ENCODE results near the gene ADCY9. TPM values are rescaled to one million over a fixed set of nuclear protein-coding genes. Genes with fewer than 3 reads are reported as not detected.
A peak's percentile ranks its signal among the peaks of the same experiment; 100 is the strongest.

Gene ADCY9
- total RNA-seq, 1 donor from 2014 or later = 43.2 TPM

- DNase-seq = no peak
- intact Hi-C loops (cut with DNase I) = no loop called here
Observed at GRCh38 chr16:4071686-4072561, 44.3 kb downstream of the ADCY9 start.

GRCh38 chr16:4070936-4071335 lies 45.3 kb downstream of the ADCY9 start:
- peaks cover 11% of the 10 kb centered on the region for H3K4me1 ChIP-seq
- H3K27me3 ChIP-seq (ENCODE audit: low read depth) = no peaks in the 10 kb centered on the region
- no peak overlapping the region for H3K27ac ChIP-seq
- DNase-seq = no peak
- TF ChIP-seq CTCF (IDR thresholded peaks at IDR 0.05) = no peak
- intact Hi-C loops (cut with DNase I) = no loop called here
- no peak overlapping the region for H3K4me3 ChIP-seq
- no peaks in the 10 kb centered on the region for H3K36me3 ChIP-seq
- ATAC-seq = no peak
- no peaks in the 10 kb centered on the region for H3K9me3 ChIP-seq

More at GRCh38 chr16:4071686-4072561, 44.3 kb downstream of the ADCY9 start:
- no peaks in the 10 kb centered on the region for H3K9me3 ChIP-seq
- H3K4me1 ChIP-seq = peaks cover 10% of the 10 kb centered on the region
- no peak overlapping the region for H3K4me3 ChIP-seq
- H3K36me3 ChIP-seq = no peaks in the 10 kb centered on the region
- peak in 1 of 2 donors; percentile 26 for ATAC-seq
- no peak for TF ChIP-seq CTCF (IDR thresholded peaks at IDR 0.05)
- no peak overlapping the region for H3K27ac ChIP-seq
- H3K27me3 ChIP-seq (ENCODE audit: low read depth) = no peaks in the 10 kb centered on the region

GRCh38 chr16:4067262-4068001 lies 48.8 kb downstream of the ADCY9 start:
- H3K27ac ChIP-seq = no peak overlapping the region
- peaks cover 11% of the 10 kb centered on the region for H3K4me1 ChIP-seq
- no peak for TF ChIP-seq CTCF (IDR thresholded peaks at IDR 0.05)
- H3K27me3 ChIP-seq (ENCODE audit: low read depth) = no peaks in the 10 kb centered on the region
- ATAC-seq = no peak
- H3K9me3 ChIP-seq = peaks cover 1% of the 10 kb centered on the region
- no peak for DNase-seq
- no peaks in the 10 kb centered on the region for H3K36me3 ChIP-seq
- no peak overlapping the region for H3K4me3 ChIP-seq
- intact Hi-C loops (cut with DNase I) = no loop called here

- DNase-seq (no peak), ATAC-seq (peak; percentile 69 to 91)
- Histone ChIP-seq H3K4me3 (peak overlapping the region; percentile 42), H3K9me3 (peaks cover 21% of the 10 kb centered on the region), H3K27me3 (ENCODE audit: low read depth) (no peaks in the 10 kb centered on the region), H3K36me3 (no peaks in the 10 kb centered on the region), H3K4me1 (peaks cover 17% of the 10 kb centered on the region), H3K27ac (peak overlapping the region; percentile 67)
- intact Hi-C loops (cut with DNase I) = no loop called here
- no peak for TF ChIP-seq CTCF (IDR thresholded peaks at IDR 0.05)
Observed at GRCh38 chr16:4064950-4065352, 51.3 kb downstream of the ADCY9 start.

- H3K27ac ChIP-seq = no peak overlapping the region
- ATAC-seq (no peak), DNase-seq (no peak)
- H3K4me3 ChIP-seq = no peak overlapping the region
- peaks cover 21% of the 10 kb centered on the region for H3K9me3 ChIP-seq
- H3K27me3 ChIP-seq (ENCODE audit: low read depth) = no peaks in the 10 kb centered on the region
- peaks cover 13% of the 10 kb centered on the region for H3K4me1 ChIP-seq
- intact Hi-C loops (cut with DNase I) = no loop called here
- no peak for TF ChIP-seq CTCF (IDR thresholded peaks at IDR 0.05)
- H3K36me3 ChIP-seq = no peaks in the 10 kb centered on the region
Observed at GRCh38 chr16:4062212-4062802, 53.9 kb downstream of the ADCY9 start.
